Measurements from ENCODE around the gene CPOX. TPM values are rescaled to one million over a fixed set of nuclear protein-coding genes. Genes with fewer than 3 reads are reported as not detected.
"Not testable (repeated sequence)": the region's sequence is repeated elsewhere in the genome, so short reads cannot be mapped to it uniquely, and the experiment has no call there.

CPOX gene
- total and polyA plus RNA-seq, 2 of the 8 experiments (the other 6 are each of a cell fraction or from before 2014, with no cell fraction given) = 17.4 to 27.0 TPM

DNA sequence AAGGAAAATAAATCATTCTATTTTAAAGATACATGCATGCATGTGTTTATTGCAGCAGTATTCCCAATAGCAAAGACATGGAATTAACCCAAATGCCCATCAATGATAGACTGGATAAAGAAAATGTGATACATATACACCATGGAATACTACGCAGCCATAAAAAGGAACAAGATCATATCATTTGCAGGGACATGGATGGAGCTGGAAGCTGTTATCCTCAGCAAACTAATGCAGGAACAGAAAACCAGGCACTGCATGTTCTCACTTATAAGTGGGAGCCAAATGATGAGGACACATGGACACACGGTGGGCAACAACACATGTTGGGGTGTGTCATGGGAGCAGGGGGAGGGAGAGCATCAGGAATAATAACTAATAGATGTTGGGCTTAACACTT, 33.6 kb downstream of the CPOX start:
- H3K4ac ChIP-seq (replicated peaks; ENCODE audit: insufficient read length, low read depth, low read length); H4K20me1 ChIP-seq (replicated peaks in 1 of 2; ENCODE audit: control insufficient read depth in 1 of 2, insufficient read depth in 2 of 2, low read length in 2 of 2); H2AFZ ChIP-seq (ENCODE audit: low read length); H2BK5ac ChIP-seq (ENCODE audit: low read depth, low read length); H3K18ac ChIP-seq (ENCODE audit: extremely low read depth, low read length); H3K56ac ChIP-seq (replicated peaks; ENCODE audit: insufficient read length, low read depth, low read length); H2BK15ac ChIP-seq (ENCODE audit: low read length); H3K79me2 ChIP-seq (ENCODE audit: control insufficient read depth in 1 of 2, insufficient read depth in 2 of 2, low read length in 2 of 2); H2AK5ac ChIP-seq (ENCODE audit: low read depth, low read length); CTCF ChIA-PET (ENCODE audit: partially characterized antibody); H3K4me1 ChIP-seq (replicated peaks in 1 of 4; ENCODE audit: control insufficient read depth in 3 of 4, insufficient read depth in 4 of 4, low read length in 3 of 4); H3K27me3 ChIP-seq (replicated peaks in 1 of 4; ENCODE audit: control insufficient read depth in 3 of 4, extremely low read depth in 1 of 4, insufficient read depth in 3 of 4, low read length in 3 of 4); H3K23me2 ChIP-seq (ENCODE audit: low read depth, low read length); H4K91ac ChIP-seq (replicated peaks; ENCODE audit: insufficient read length, low read length); H3K4me2 ChIP-seq (ENCODE audit: insufficient read depth in 1 of 2, low read depth in 2 of 2, low read length in 2 of 2); H4K8ac ChIP-seq (ENCODE audit: extremely low read depth, insufficient read depth, low read length); POLR2A ChIA-PET (ENCODE audit: partially characterized antibody); H3K9ac ChIP-seq (replicated peaks in 1 of 4; ENCODE audit: extremely low read depth in 1 of 4, low read depth in 3 of 4, low read length in 3 of 4); H2BK12ac ChIP-seq (ENCODE audit: low read depth, low read length); H3K9me3 ChIP-seq (ENCODE audit: insufficient read depth in 2 of 2, low read depth in 1 of 2, low read length in 1 of 2); H2BK120ac ChIP-seq (replicated peaks; ENCODE audit: low read depth, low read length); H4K5ac ChIP-seq (ENCODE audit: insufficient read length, low read depth, low read length); H3K27ac ChIP-seq (ENCODE audit: low read depth, low read length); H3K36me3 ChIP-seq (ENCODE audit: control insufficient read depth in 2 of 4, insufficient read depth in 4 of 4, low read length in 3 of 4); H3K4me3 ChIP-seq (ENCODE audit: extremely low read depth in 1 of 4, insufficient read depth in 2 of 4, low read depth in 3 of 4, low read length in 4 of 4); H2BK20ac ChIP-seq (ENCODE audit: low read length); H3K23ac ChIP-seq (ENCODE audit: insufficient read length); H3K14ac ChIP-seq (ENCODE audit: insufficient read length); DNase-seq (ENCODE audit: low read depth in 1 of 2, low spot score in 2 of 2); FAIRE-seq; H3K79me1 ChIP-seq (ENCODE audit: low read depth, low read length): not testable (repeated sequence)
- 87% methylated on average over 2 of the region's 2 CpGs; no CpG with 5 or more reads in 1 of the 2 experiments for WGBS, 2 experiments (ENCODE audit: extremely low coverage in 1 of 2, insufficient coverage in 1 of 2, insufficient read length in 1 of 2, insufficient replicate concordance in 2 of 2, low coverage in 1 of 2, low lambda C conversion rate in 2 of 2, missing lambda C conversion rate in 1 of 2)
